Mucosa of rectum (tissue), 2 donors: ENCODE data around the gene SMIM38.

Source experiments
- H3K27ac ChIP-seq, 2 donors: one replicate each; pipeline ENCODE4 v1.7.0; 2013; ENCODE audit warnings: inconsistent platforms in 2 of 2, low read depth in 2 of 2, low read length in 2 of 2
- H3K27me3 ChIP-seq, 2 donors: one replicate each; pipeline ENCODE4 v1.7.0; 2013; ENCODE audit warnings: low read length in 2 of 2; ENCODE audit not compliant: control insufficient read depth in 2 of 2, insufficient read depth in 2 of 2
- H3K36me3 ChIP-seq, 2 donors: one replicate each; pipeline ENCODE4 v1.7.0; 2013; ENCODE audit warnings: low read length in 2 of 2; ENCODE audit not compliant: control insufficient read depth in 2 of 2, insufficient read depth in 2 of 2
- H3K4me1 ChIP-seq, 2 donors: one replicate each; pipeline ENCODE4 v1.7.0; 2013; ENCODE audit warnings: low read length in 2 of 2, mild to moderate bottlenecking in 1 of 2; ENCODE audit not compliant: control insufficient read depth in 2 of 2, insufficient read depth in 2 of 2
- H3K4me3 ChIP-seq, 2 donors: one replicate each; pipeline ENCODE4 v1.7.0; 2013; ENCODE audit warnings: low read length in 2 of 2
- H3K9ac ChIP-seq, 2 donors: one replicate each; pipeline ENCODE4 v1.7.0; 2013; ENCODE audit warnings: low read length in 2 of 2, low read depth in 1 of 2, mild to moderate bottlenecking in 1 of 2
- H3K9me3 ChIP-seq, 2 donors: one replicate each; pipeline ENCODE4 v1.7.0; 2013; ENCODE audit warnings: low read length in 2 of 2; ENCODE audit not compliant: control insufficient read depth in 2 of 2
- donor health status: healthy.
- donor health status: Normal muscosa, but diverticular disease.

SMIM38 gene

GRCh38 chr11:69200331-69201065, 44.8 kb downstream of the SMIM38 start:
- Histone ChIP-seq H3K9ac (no peak overlapping the region), H3K9me3 (no peaks in the 10 kb centered on the region), H3K36me3 (no peaks in the 10 kb centered on the region), H3K27ac (no peak overlapping the region), H3K27me3 (peaks cover 0 to 2% of the 10 kb centered on the region in 2 donors), H3K4me1 (no peaks in the 10 kb centered on the region), H3K4me3 (no peak overlapping the region)

- no peaks in the 10 kb centered on the region for H3K4me1 ChIP-seq
- peaks cover 0 to 2% of the 10 kb centered on the region in 2 donors for H3K27me3 ChIP-seq
- no peaks in the 10 kb centered on the region for H3K9me3 ChIP-seq
- no peak overlapping the region for H3K27ac ChIP-seq
- H3K9ac ChIP-seq, result no peak overlapping the region
- no peak overlapping the region for H3K4me3 ChIP-seq
- H3K36me3 ChIP-seq, result no peaks in the 10 kb centered on the region
Measured at GRCh38 chr11:69201066-69201365, 45.3 kb downstream of the SMIM38 start.

- Histone ChIP-seq H3K36me3 (no peaks in the 10 kb centered on the region), H3K27ac (no peak overlapping the region), H3K27me3 (peaks cover 0 to 2% of the 10 kb centered on the region in 2 donors), H3K9me3 (no peaks in the 10 kb centered on the region), H3K9ac (no peak overlapping the region), H3K4me3 (no peak overlapping the region), H3K4me1 (no peaks in the 10 kb centered on the region)
Measured at GRCh38 chr11:69201764-69202370, 46.1 kb downstream of the SMIM38 start.

GRCh38 chr11:69202511-69203221, 46.9 kb downstream of the SMIM38 start:
- Histone ChIP-seq H3K27ac (no peak overlapping the region), H3K36me3 (no peaks in the 10 kb centered on the region), H3K4me3 (no peak overlapping the region), H3K4me1 (no peaks in the 10 kb centered on the region), H3K27me3 (peaks cover 0 to 2% of the 10 kb centered on the region in 2 donors), H3K9ac (no peak overlapping the region), H3K9me3 (no peaks in the 10 kb centered on the region)

DNA sequence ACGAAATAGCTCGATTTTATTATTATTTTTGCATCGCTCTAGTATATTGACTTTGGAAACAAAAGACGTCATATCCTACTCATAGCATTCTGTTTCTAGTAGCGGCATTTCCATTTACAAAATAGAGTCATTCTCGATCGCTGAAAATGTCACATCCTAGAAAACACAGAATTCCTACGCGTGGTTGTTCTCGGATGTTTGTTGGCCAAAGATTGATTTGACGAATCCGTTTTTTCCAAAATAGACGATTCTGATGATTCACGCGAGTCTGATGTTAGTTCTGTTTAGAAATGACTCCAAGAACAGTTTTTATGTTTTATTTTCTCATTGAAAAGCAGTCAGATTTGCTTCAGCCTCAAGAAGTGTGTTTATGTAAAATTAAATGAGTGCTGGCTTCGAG, 47.6 kb downstream of the SMIM38 start:
- Histone ChIP-seq H3K4me1 (no peaks in the 10 kb centered on the region), H3K36me3 (no peaks in the 10 kb centered on the region), H3K27me3 (no peaks in the 10 kb centered on the region), H3K27ac (no peak overlapping the region), H3K9me3 (no peaks in the 10 kb centered on the region), H3K9ac (no peak overlapping the region), H3K4me3 (no peak overlapping the region)

GRCh38 chr11:69203901-69204245, 48.1 kb downstream of the SMIM38 start:
- no peak overlapping the region for H3K4me3 ChIP-seq

GRCh38 chr11:69204246-69204940, 48.7 kb downstream of the SMIM38 start:
- H3K4me1 ChIP-seq, result no peaks in the 10 kb centered on the region
- no peaks in the 10 kb centered on the region for H3K27me3 ChIP-seq
- no peak overlapping the region for H3K27ac ChIP-seq
- no peak overlapping the region for H3K4me3 ChIP-seq
- no peaks in the 10 kb centered on the region for H3K36me3 ChIP-seq
- H3K9me3 ChIP-seq, result no peaks in the 10 kb centered on the region
- H3K9ac ChIP-seq, result no peak overlapping the region

More at GRCh38 chr11:69203901-69204245, 48.1 kb downstream of the SMIM38 start:
- Histone ChIP-seq H3K36me3 (no peaks in the 10 kb centered on the region), H3K4me1 (no peaks in the 10 kb centered on the region), H3K9ac (no peak overlapping the region), H3K27me3 (no peaks in the 10 kb centered on the region), H3K9me3 (no peaks in the 10 kb centered on the region), H3K27ac (no peak overlapping the region)

DNA sequence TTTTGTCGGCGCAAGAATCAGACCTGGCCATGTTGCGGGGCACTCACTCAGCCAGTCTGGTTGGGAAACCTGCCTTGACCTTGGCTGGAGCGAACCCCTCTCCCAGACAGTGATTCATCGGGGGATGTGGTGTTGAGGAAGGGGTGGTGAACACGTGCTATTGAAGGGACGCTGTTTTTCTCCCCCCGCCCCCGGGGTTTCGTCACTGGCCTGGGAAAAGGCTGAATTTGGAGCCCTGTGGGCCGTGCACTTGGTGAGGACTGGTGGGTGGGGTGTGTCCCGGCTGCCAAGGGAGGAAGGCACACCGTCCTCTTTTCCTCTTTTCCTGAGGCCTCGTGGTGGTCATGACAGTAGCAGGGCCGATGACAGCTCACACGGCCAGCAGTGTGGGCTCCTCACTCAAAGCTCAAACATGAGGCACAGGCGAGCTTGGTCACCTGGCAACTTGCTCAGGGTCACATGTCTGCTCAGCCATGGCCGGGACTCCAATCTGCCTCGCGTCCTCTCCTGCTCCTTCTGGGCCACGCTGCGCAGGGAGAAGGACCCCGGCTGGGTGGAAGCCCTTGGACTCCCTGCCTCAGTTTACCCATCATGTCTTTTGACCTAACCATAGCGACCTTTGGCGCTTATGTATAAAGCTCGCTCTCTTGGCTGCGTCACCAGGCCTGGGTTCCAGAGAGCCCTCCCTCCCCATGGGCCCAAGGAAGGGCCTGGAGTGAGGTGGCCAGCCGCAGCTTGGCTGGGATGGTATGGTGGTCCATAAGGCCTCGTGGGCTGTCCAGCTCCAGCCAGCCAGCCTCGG, 49.4 kb downstream of the SMIM38 start:
- no peaks in the 10 kb centered on the region for H3K4me1 ChIP-seq
- peaks cover 0 to 3% of the 10 kb centered on the region in 2 donors for H3K27me3 ChIP-seq
- H3K9ac ChIP-seq, result no peak overlapping the region
- no peak overlapping the region for H3K4me3 ChIP-seq
- H3K27ac ChIP-seq, result no peak overlapping the region
- H3K36me3 ChIP-seq, result no peaks in the 10 kb centered on the region
- H3K9me3 ChIP-seq, result no peaks in the 10 kb centered on the region
